OCI-LY1 (cell line): Measurements from ENCODE around the gene MOV10.
"Not testable (repeated sequence)": the region's sequence is repeated elsewhere in the genome, so short reads cannot be mapped to it uniquely, and the experiment has no call there.

Source experiments
- H2AFZ ChIP-seq: fragments of 200-600 bp; sonication (generic), shearing (Covaris generic); 2 replicates; pipeline ENCODE4 v1.6.0; 2014; ENCODE audit warnings: antibody characterized with exemption, mild to moderate bottlenecking, low read length
- H3F3A ChIP-seq: fragments of 200-600 bp; sonication (generic), shearing (Covaris generic); 2 replicates; pipeline ENCODE4 v1.6.0; 2014; ENCODE audit warnings: mild to moderate bottlenecking, antibody characterized with exemption, low read length, moderate library complexity; ENCODE audit not compliant: insufficient read depth
- H3K27ac ChIP-seq: fragments of 200-600 bp; sonication (generic); 2 replicates; pipeline ENCODE4 v1.5.1; 2014; ENCODE audit warnings: low read length, mixed run types, mild to moderate bottlenecking, low read depth; ENCODE audit not compliant: poor library complexity, severe bottlenecking
- H3K27me3 ChIP-seq: fragments of 200-600 bp; sonication (generic); 2 replicates; pipeline ENCODE4 v1.6.0; 2014; ENCODE audit warnings: antibody characterized with exemption, mild to moderate bottlenecking, low read length, moderate library complexity; ENCODE audit not compliant: insufficient read depth
- H3K36me3 ChIP-seq: fragments of 200-600 bp; sonication (generic); 2 replicates; pipeline ENCODE4 v1.6.1; 2014; ENCODE audit warnings: mild to moderate bottlenecking, antibody characterized with exemption, low read length, moderate library complexity, mixed read lengths; ENCODE audit not compliant: insufficient read depth
- H3K4me1 ChIP-seq: fragments of 200-600 bp; sonication (generic); 2 replicates; pipeline ENCODE4 v1.5.1; 2014; ENCODE audit warnings: mild to moderate bottlenecking, low read length, moderate library complexity; ENCODE audit not compliant: insufficient read depth, severe bottlenecking
- H3K4me2 ChIP-seq: fragments of 200-600 bp; sonication (generic), shearing (Covaris generic); 2 replicates; pipeline ENCODE4 v1.6.1; 2014; ENCODE audit warnings: low read length
- H3K4me3 ChIP-seq: fragments of 200-600 bp; sonication (generic); 2 replicates; pipeline ENCODE4 v1.5.1; 2014; ENCODE audit warnings: low read length, low read depth, mild to moderate bottlenecking, mixed read lengths; ENCODE audit not compliant: poor library complexity, severe bottlenecking
- H3K79me2 ChIP-seq: fragments of 200-600 bp; shearing (Covaris generic); 2 replicates; pipeline ENCODE4 v1.6.1; 2016; ENCODE audit warnings: mixed run types, low read length, mixed read lengths; ENCODE audit not compliant: insufficient read depth
- H3K9ac ChIP-seq: fragments of 200-600 bp; sonication (generic), shearing (Covaris generic); 2 replicates; pipeline ENCODE4 v1.6.1; 2014; ENCODE audit warnings: mild to moderate bottlenecking, low read length, mixed read lengths
- H3K9me2 ChIP-seq: fragments of 200-600 bp; sonication (generic), shearing (Covaris generic); 2 replicates; pipeline ENCODE4 v1.6.1; 2014; ENCODE audit warnings: low read depth, mild to moderate bottlenecking, low read length, mixed read lengths
- H3K9me3 ChIP-seq: fragments of 200-600 bp; shearing (Covaris generic); 2 replicates; pipeline ENCODE4 v1.6.1; 2014; ENCODE audit warnings: low read length, mixed read lengths
- H4K20me1 ChIP-seq: fragments of 200-600 bp; sonication (generic), shearing (Covaris generic); 2 replicates; pipeline ENCODE4 v1.6.0; 2016; ENCODE audit warnings: mild to moderate bottlenecking, low read length; ENCODE audit not compliant: insufficient read depth
- CTCF ChIP-seq: fragments of 200-600 bp; sonication (generic), shearing (Covaris generic); IDR thresholded peaks from 2 replicates; pipeline ENCODE4 v1.5.1; 2017; ENCODE audit warnings: mild to moderate bottlenecking, antibody characterized with exemption, low read length, moderate library complexity, mixed read lengths
- EZH2 ChIP-seq: fragments of 200-600 bp; sonication (generic), shearing (Covaris generic); IDR thresholded peaks from 2 replicates; pipeline ENCODE4 v1.8.0; 2017; ENCODE audit warnings: borderline replicate concordance, mixed run types, mild to moderate bottlenecking, antibody characterized with exemption, low read length, moderate library complexity, mixed read lengths

Gene MOV10

GRCh38 chr1:112729011-112729410 is 54.6 kb downstream of the MOV10 start:
- not testable (repeated sequence) for H3K4me1 ChIP-seq, H3K27ac ChIP-seq, H3K27me3 ChIP-seq, H3F3A ChIP-seq, H4K20me1 ChIP-seq, H3K36me3 ChIP-seq, H3K4me3 ChIP-seq, H3K4me2 ChIP-seq, H3K9me3 ChIP-seq, H3K9me2 ChIP-seq, H3K9ac ChIP-seq, H2AFZ ChIP-seq, H3K79me2 ChIP-seq

DNA sequence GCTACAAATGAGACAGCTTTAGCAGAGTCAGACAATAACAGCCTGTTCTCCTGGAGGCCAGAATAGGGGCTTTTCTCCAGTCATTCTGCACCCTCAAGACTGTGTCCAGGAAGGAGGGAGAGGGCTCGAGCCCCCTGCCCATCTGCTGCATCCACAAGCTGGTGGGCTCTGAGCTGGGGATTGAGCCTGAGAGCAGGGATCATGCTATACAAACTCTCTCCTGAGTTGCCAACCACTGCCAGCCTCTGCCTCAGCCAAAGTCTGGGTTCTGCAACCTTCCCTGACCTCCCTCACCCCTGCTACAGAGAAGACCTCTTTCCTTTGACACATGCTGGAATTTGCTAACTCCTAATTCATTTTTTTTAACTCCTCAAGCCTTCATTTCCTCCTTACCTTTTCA is 55.5 kb downstream of the MOV10 start:
- no peak overlapping the region for H3K9ac ChIP-seq
- H3K4me1 ChIP-seq = no peaks in the 10 kb centered on the region
- no peak overlapping the region for H3K27ac ChIP-seq
- no peak overlapping the region for H3K4me2 ChIP-seq
- H3K79me2 ChIP-seq = no peaks in the 10 kb centered on the region
- H3K4me3 ChIP-seq = no peak overlapping the region
- no peaks in the 10 kb centered on the region for H3K9me2 ChIP-seq
- H3K9me3 ChIP-seq = no peaks in the 10 kb centered on the region
- H3K36me3 ChIP-seq = no peaks in the 10 kb centered on the region
- no peaks in the 10 kb centered on the region for H4K20me1 ChIP-seq
- TF ChIP-seq CTCF = no peak
- TF ChIP-seq EZH2 = no peak
- peaks cover 4% of the 10 kb centered on the region; the same call in 1 of the 2 replicates for H3K27me3 ChIP-seq
- H2AFZ ChIP-seq = no peak overlapping the region
- no peaks in the 10 kb centered on the region for H3F3A ChIP-seq

DNA sequence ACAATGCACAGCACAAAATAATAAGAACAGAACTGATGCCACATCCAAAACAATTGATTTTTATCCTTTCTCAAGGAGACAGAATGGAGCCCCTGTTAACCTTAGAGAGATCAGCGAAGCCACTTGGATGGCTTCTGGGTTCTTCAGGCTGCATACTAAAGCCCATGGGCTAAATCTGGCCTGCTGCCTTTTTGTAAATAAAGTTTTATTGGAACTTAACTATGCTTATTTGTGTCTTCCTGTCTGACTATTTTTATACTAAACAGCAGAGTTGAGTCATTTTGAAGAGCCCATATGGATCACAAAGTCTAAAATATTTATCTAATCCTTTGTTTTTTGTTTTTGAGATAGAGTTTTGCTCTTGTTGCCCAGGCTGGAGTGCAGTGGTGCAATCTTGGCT is 57.0 kb downstream of the MOV10 start:
- Histone ChIP-seq H2AFZ (no peak overlapping the region), H3K4me3 (no peak overlapping the region), H3K27ac (no peak overlapping the region), H3K9me2 (no peaks in the 10 kb centered on the region), H4K20me1 (no peaks in the 10 kb centered on the region), H3K4me1 (no peaks in the 10 kb centered on the region), H3K36me3 (no peaks in the 10 kb centered on the region), H3K79me2 (no peaks in the 10 kb centered on the region), H3K9ac (no peak overlapping the region), H3K27me3 (peaks cover 4% of the 10 kb centered on the region; the same call in 1 of the 2 replicates), H3K4me2 (no peak overlapping the region), H3K9me3 (no peaks in the 10 kb centered on the region), H3F3A (no peaks in the 10 kb centered on the region)
- TF ChIP-seq CTCF = no peak
- TF ChIP-seq EZH2 = no peak

- no peaks in the 10 kb centered on the region for H3K79me2 ChIP-seq
- H3K4me1 ChIP-seq = no peaks in the 10 kb centered on the region
- H3K9me3 ChIP-seq = no peaks in the 10 kb centered on the region
- no peak overlapping the region for H2AFZ ChIP-seq
- no peaks in the 10 kb centered on the region for H3K9me2 ChIP-seq
- H3K4me3 ChIP-seq = no peak overlapping the region
- H3K9ac ChIP-seq = no peak overlapping the region
- no peaks in the 10 kb centered on the region for H3F3A ChIP-seq
- H3K4me2 ChIP-seq = no peak overlapping the region
- no peak overlapping the region for H3K27ac ChIP-seq
- peaks cover 4% of the 10 kb centered on the region; the same call in 1 of the 2 replicates for H3K27me3 ChIP-seq
- H3K36me3 ChIP-seq = no peaks in the 10 kb centered on the region
- no peaks in the 10 kb centered on the region for H4K20me1 ChIP-seq
- no peak for TF ChIP-seq CTCF
- TF ChIP-seq EZH2 = no peak
These were observed 61.3 kb downstream of the MOV10 start for GRCh38 chr1:112735752-112736151.
